GM12801 (cell line): Measurements from ENCODE around the gene LEKR1.

ENCODE experiments used
- TF ChIP-seq, protein P1 (sequence below): IDR thresholded peaks from one replicate; pipeline ENCODE4 v1.5.1; 2011; ENCODE audit warnings: control low read depth; ENCODE audit not compliant: insufficient read length; ENCODE audit errors: extremely low read depth

The LEKR1 gene

DNA sequence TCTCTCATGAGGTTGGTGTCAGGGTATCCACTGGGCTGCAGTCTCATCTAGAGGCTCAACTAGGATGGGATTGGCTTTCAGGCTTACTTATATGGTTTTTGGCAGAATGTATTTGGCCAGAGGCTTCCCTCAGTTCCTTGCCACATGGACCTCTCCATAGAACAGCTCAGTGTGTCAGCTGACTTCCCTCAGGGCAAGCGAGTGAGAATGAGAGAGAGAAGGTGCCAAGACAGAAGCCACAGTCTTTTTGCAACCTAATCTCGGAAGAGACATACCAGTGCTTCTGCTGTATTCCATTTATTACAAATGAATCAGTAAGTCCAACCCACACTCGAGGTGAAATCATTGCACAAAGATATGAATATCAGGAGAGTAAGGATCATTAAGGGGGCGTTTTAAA, 204.6 kb downstream of the LEKR1 start:
- TF ChIP-seq, protein P1, sequence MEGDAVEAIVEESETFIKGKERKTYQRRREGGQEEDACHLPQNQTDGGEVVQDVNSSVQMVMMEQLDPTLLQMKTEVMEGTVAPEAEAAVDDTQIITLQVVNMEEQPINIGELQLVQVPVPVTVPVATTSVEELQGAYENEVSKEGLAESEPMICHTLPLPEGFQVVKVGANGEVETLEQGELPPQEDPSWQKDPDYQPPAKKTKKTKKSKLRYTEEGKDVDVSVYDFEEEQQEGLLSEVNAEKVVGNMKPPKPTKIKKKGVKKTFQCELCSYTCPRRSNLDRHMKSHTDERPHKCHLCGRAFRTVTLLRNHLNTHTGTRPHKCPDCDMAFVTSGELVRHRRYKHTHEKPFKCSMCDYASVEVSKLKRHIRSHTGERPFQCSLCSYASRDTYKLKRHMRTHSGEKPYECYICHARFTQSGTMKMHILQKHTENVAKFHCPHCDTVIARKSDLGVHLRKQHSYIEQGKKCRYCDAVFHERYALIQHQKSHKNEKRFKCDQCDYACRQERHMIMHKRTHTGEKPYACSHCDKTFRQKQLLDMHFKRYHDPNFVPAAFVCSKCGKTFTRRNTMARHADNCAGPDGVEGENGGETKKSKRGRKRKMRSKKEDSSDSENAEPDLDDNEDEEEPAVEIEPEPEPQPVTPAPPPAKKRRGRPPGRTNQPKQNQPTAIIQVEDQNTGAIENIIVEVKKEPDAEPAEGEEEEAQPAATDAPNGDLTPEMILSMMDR = no peak

DNA sequence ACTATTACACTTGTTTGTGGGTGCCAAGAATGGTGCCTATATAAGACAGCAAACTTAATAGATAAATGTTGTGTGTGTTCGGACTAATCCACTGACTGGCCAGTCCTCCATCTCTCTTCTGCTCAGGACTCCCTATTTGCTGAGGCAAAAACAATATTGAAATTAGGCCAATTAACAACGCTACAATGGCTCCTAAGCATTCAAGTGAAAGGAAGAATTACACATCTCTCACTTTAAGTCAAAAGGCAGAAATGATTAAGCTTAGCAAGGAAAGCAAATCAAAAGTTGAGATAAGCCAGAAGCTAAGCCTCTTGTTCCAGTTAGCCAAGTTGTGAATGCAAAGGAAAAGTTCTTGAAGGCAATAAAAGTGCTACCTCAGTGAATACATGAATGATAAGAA, 206.8 kb downstream of the LEKR1 start:
- TF ChIP-seq, protein P1 = no peak

DNA sequence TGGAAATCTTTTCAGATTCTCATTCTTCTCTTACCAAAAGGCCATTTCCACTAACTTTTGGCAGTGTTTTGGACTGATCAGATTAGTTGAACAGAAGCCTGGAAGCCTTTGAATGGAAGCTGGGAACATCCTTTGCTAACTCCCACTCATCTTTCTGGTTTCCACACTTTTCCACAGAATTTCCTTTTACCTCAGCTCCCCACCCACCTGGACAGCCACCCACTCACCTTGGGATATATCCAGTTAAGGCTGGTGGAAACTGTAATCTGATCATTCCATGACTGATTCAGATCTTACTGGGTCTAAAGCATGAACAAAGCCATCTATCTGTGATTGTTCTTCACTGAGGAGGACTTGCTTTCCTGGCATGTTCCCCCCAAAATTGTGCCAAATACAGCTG, 214.3 kb downstream of the LEKR1 start:
- TF ChIP-seq, protein P1 = no peak

DNA sequence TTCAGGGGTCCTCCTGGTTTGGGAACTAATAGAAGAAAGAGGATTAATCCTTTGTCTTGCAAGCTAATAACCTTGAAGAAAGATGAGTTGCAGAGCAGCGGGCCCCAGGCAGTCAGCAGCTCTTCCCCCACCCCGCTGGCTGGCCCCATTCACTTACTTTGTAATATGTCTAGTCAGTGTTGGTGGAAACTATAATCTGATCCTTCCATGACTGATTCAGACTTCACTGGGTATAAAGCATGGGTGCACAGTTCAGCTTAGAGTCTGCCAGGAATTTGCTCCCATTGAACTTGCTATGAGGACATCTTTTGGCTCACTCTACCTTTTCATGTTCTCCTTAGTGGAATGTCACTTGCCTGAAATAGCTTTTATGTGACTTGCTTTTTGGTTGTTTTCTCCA, 216.1 kb downstream of the LEKR1 start:
- TF ChIP-seq, protein P1 = no peak

DNA sequence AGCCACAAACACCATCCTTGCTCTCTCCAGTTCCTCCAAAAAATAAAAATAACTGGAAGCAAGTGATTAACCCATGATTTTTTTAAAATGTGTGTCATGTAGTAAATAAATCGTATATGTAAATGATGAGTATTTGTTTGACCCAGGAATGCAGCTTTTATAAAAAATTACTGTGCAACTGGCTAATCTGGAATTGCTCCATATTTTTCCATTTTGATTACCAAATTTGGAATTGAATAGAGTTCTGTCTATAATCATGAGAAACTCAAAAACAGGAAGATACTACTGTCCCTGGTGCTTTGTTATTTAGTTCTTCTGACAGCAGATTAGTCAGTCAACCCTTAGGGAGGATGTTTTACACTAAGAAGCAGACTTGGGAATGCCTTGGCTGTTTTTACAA, 217.6 kb downstream of the LEKR1 start:
- TF ChIP-seq, protein P1 = no peak

DNA sequence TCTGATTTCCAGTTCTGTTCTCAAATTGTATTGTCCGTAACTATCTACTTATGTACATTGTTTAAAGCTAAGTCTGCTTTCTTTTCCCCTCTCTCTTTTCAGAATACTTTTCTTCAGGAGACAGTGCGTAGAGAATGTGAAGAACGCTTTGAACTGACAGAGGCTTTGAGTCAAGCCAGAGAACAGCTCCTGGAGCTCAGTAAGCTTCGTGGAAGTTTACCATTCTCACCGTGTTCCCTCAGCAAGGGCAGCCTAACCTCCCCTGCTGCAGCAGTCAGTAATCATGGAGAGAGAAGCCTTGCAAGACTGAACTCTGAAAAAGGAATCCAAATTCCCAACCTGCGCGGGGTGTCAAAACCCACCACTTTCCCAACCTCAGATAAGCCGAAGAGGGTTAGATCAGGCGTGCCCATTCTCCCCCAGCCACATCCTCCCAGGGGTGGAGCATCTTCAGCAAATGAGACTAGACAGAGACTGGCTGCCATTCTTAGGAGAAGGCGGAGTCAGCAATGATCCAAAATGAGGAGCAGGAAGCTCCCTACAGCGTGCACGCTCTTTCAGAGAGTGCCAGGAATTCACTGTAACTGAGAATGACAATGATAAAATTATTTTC, 219.2 kb downstream of the LEKR1 start:
- TF ChIP-seq, protein P1 = no peak

DNA sequence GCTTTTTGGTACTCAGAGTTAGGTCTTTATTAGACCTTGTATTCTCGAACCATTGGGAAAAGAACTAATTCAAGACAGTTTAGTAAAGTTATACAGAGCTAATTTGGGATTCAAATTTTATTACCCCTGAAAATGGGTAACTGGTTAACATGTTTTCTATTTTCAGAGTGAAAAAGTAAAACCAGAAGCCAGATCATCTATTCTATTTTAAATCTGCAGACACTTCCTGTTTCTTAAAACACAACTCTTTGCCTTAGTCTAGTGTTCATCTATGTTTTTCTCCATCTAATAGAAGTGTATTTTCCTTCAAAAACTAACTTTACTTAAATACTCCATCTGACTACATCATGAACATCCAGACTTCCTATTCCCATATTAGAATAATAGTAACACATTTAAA, 220.4 kb downstream of the LEKR1 start:
- TF ChIP-seq, protein P1 = no peak

DNA sequence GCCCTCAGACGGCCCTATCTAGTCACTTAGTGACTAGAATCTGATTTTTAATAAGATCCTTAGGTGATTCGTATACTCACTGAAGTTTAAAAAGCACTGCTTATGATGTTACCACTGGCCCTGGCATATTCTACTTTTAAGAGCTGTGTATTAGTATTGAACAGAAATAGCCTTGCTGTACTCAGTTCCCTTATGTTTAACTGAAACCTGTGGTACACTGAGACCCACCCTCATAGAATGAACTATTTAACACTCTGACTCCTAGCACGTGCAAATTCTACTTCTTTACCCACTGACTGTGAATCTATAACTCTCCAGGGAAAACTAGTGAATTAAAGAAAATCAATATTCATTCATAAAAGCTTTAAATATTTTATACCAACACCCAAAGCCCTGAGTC, 224.9 kb downstream of the LEKR1 start:
- TF ChIP-seq, protein P1 = no peak
